Left renal cortex interstitium (tissue), 4 donors: ENCODE results near the gene AVPR2. TPM values are rescaled to one million over a fixed set of nuclear protein-coding genes. Genes with fewer than 3 reads are reported as not detected.
A peak's percentile ranks its signal among the peaks of the same experiment; 100 is the strongest.

ENCODE experiments used
- DNase-seq, 4 donors: peaks; one replicate each; pipeline ENCODE4 v3.0.0-alpha.2; 2013; ENCODE audit warnings: low read depth in 4 of 4, low spot score in 2 of 4, missing footprints in 1 of 4
- polyA plus RNA-seq, 4 donors: library from polyadenylated mRNA; unstranded; fragments of 120-200 nt; gene quantifications; one replicate each; pipeline ENCODE4 v1.2.1, GENCODE V29; 2013; ENCODE audit not compliant: insufficient read length in 4 of 4

AVPR2 gene
- polyA plus RNA-seq, 4 donors: 1.1 to 4.7 (median 3.3) TPM

DNA sequence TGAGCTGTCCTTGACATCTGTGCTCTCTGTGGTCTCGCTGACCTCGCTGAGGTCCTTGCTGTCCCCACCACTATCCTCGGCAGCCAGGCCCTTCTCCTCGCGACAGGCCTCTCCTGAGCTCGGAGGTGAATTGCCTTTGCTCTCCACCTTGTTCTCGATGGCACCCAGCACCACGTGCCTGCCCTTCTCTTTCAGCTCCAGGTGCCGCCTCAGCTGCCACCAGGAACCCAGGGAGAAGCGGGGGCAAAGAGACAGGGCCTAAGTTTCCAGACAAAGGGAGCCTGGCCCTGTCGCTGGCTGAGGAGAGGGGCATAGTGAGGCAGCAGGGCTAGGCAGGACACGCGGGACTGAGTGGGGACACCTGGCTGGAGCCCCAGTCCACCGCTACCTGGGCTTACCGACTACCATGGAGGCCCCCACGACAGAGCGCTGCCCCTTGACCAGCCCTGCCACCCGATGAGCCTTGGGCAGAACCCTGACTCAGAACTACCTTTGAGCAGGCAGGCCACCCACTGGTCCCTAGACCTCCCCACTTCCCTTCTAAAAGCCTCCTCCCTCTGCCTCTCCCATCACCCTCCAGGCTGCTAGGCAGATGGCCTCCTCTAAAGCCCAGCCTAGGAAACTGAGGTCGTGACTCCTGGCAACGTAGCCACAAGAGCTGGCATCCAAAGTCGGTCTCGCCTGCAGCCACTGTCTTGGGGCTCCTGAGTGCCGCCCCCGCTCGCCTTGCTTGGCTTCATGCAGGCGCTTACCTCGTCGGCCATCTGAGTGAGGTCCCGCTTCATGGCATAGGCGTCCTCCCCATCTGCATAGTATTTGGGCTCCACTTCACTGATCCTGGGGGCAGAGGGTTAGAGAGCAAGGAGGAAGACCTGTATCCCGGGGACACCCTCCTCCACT lies 25.8 kb downstream of the AVPR2 start:
- no peak for DNase-seq

DNA sequence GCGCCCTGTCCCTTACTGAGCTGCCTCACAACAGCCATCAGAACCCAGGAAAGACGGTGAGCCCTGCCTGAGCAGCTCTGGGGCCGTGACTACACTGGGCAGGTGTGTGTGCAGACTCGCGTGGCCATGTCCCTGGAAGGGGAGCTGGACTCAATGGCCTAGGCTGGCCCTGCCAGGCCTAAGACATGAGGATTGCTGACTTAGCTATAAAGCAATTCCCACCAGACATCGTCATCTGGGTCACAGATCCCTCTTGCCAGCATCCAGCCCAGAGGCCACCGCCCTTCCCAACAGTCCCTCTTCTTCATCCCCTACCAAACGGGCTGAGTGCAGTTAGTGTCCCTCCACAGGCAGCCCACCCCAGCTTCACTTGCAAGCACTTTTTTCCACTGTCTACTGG lies 26.7 kb downstream of the AVPR2 start:
- no peak for DNase-seq

DNA sequence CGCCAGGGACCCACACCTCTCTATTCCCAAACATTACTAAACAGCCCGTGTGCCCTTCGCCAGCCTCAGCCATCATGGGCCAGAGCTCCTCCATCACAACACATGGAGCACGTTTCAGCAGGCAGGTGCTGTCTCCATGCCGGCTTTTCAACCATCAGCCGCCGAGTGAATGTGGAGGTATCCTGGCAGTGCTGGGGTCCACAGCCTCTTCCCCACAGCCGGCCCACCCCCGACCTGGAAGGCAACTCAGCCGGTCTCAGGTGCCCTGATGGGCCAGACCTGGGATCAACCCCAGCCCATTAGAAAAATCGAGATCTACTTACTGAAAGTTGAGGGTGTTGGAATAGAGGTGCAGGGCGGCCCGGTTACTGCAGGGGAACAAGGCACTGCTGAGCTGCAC lies 27.3 kb downstream of the AVPR2 start:
- no peak for DNase-seq

DNA sequence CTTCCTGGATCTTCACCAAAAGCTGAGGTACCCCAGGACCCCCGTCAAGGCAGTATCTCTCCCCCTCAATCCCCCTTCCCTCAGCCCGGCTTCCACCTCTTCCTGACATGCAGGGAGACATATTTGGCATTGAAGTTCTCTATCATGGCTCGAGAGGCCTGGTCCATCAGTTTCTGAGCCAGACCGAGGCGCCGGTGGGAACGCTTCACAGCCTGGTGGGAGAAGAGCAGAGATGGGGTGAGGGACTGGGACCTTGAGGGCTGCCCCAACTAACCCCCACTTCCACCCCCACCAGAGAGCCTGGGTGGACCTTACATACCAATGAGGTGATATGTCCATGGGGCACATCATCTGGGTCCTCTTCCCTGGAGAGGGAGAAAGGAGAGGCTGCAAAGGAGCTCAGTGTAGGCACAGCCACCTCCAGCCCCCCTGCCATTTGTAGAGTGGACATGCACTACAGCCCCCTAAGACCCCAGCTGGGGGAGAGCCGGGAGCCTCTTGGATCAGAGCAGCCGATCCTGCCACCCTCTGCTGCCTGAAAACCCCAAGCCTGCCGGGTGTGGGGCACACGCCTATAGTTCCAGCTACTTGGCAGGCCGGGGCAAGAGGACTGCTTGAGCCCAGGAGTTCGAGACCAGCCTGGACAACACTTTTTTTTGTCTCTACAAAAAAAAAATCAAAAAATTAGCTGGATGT lies 27.9 kb downstream of the AVPR2 start:
- DNase-seq: no peak

DNA sequence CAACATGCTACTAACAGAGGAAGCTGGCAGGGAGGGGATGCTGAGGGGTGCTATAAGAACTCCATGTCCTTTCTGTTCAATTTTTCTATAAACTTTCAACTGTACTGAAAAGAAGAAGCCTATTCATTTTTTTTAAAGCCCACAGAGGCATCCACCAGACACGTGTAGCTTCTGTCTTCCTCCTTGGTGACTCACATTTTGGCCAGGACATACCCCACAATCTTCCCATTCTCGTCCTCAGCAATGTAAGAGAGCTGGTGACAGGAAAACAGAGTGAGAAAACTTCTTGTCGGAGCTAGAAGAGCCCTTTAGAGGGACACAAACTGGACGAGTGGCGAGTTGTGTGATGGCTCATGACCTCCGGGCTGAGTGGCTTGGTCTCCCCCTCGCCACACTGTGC lies 29.3 kb downstream of the AVPR2 start:
- no peak for DNase-seq

DNA sequence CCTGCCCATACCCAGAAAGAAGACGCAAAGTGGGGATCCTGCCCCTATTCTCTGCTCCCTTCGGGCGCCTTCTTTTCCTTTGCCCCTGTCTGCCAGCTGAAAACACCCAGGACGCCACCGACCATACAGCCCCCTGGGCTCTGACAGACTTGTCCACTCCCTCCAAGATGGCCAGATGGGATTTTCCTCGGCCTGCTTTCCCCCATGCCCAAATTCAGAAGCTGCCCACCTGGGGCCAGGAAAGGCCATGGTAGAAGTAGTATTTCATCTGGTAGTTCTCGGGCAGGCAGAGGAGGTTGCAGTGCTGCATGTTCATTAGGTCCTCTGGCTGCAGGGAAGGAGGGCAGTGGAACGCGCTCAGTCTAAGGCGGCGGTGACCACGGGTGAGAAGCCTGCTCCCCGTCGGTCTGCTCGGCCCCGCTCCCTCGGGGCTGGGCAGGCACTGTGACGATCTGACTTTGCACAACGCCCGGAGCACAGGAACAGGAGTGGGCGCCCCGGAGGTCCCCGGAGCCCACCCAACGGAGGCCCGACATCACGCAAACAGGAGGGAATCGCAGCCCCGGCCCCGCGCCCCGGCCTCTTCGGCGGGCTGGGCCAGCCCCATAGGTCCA lies 29.8 kb downstream of the AVPR2 start:
- no peak for DNase-seq

DNA sequence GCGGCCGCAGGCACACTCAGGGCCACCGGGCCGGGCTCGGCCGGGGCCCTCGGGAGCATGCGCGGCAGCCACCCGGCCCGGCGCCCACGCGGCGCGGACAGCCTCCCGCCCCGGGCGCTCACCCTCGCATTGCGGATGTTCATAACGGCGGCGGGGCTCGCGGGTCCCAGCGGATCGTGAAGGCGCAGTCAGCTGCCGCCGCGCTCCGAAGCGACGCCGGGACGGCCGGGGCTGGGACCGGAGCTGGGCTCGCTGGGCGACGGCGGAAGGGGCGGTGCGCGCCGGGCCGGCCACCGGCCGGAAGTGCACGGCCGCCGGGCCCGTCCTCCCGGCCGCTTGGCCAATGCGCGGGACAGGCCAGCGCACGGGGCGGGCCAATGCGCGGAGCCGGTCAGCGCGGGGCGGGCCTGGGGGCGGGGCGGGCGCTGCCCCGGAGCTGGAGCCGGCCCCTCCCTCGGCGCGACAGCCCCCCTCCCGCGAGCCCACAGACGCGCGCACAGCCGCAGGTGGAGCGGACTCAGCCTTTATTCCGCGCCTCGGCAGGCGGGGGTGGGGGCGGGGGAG lies 30.4 kb downstream of the AVPR2 start, which contains the start of gene NAA10:
Gene NAA10, minus strand, starts transcription at position 276 of the 564 bp plus-strand sequence. Its CDS starts 133 bp downstream, at position 143.
- DNase-seq: peak in 1 of 4 donors; percentile 55

DNA sequence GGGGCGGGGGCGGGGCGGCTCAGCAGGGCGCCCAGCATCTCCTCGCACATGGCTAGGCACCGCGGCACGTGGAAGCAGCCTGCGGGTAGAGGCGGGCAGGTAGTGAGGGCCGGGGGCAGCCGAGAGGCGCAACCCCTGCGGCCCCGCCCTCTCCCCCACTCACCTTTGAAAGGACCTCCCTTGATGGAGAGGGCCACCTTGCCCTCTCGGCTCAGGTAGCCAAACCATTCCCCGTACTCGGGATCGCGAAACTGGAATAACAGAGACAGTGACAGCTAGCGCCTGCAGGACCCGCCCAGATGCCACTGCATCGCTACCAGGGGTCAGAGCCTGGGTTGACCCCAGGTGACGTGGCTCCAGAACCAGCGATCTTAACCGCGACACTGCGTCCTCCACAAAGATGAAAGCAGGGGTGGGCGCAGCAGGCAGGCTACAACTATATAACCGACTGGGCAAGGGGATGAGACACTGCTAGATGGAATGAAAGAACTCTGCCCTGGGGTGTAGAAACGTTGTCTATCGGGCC lies 30.9 kb downstream of the AVPR2 start:
- no peak for DNase-seq

DNA sequence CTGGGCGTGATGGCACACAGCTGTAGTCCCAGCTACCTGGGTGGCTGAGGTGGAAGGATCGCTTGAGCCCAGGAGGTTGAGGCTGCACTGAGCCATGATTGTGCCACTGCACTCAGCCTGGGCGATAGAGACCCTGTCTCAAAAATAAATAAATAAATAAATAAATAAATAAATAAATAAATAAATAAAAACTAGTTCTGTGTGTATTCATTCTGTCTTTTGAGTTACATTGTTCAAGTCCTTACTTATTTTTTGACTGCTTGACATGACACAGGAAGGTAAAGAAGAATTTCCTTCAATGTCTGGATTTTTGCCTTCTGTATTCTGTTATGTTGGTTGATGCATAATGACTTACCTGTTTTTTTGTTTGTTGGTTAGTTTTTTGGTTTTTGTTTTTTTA lies 32.6 kb downstream of the AVPR2 start:
- DNase-seq: no peak

DNA sequence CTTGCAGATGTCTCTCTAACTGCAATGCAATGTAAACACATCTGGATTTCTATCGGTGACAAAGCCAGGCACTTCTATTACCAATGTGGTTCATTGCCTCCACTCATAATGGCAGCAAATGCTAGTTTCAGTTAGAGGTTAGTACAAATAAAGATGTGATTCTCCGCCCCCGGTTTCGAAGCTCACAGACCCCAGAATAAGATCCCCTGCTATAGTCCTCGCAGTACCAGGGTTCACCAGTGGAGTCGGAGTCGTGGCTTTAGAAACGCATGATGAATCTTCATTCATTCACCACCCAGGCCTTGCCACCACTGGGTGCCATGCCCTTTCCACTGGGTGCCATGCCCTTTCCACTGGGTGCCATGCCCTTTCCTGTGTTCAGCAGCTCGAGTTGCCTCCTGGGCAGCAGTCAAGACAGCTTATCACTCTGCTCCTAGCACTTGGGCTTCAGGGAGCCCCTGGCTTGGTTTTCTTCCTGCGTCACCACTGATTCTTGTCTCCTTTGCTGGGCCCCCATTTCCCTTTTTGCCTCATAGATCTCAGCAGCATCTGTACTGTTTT lies 33.8 kb downstream of the AVPR2 start:
- DNase-seq: no peak

DNA sequence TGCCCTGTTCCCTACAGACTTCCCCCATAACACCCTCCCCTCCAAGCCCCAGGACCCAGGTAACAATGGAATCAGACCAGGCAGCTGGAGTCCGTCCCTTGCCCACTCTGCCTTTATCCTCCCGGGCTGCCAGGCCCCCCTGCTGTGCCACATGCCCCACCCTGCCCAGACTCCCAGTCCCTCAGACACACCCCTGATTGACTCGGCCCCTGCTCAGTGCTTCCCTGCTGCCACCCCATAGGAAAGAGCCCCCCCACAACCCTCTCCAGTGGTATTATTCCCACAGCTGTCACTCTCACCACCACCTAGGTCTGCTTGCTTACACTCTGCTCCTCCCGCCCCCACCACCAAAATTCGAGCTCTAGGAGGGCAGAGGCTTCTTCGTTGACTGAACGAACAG lies 35.1 kb downstream of the AVPR2 start:
- no peak for DNase-seq

DNA sequence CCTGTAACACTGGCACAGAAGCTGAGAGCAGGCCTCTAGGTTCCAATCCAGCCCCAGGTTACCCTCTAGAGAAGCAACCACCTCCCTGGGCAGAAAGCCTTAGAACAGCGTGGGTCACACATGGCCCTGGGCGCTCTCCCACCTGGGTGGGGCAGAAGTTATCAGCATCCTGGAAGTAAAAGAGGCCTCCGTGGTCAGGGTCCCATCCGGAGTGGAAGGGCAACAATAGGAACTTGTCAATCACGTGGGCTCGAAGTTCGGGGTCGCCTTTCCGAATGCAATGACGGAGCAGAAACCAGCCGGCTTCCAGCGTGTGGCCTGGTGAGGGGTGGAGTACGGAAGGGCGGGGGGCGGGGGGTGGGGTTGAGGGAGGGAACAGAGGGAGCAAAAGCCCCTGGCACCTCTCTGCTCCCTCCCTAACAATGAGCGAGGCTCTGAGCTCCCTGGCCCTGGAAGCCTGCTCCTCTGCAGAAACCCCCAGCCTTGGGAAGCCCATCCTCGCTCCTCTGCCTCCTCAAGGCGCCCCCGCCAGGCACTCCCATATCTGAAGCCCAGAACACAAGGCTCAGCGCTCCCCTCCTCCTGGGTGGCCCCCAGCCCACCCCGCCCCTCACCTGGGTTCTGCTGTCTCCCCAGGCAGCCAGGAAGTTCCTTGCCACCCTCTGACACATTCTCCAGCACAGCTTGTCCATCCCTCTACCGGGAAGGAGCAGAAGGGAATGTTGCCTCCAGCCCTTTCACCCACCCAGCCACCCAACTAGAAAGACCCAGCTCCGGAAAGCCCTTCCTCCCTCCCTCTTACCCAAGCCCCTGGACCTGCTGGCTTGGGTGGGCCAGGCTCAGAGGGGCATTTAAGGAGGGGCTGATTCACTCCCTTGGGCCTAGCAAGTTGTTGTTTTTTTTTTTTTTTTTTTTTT lies 37.1 kb downstream of the AVPR2 start:
- no peak for DNase-seq

DNA sequence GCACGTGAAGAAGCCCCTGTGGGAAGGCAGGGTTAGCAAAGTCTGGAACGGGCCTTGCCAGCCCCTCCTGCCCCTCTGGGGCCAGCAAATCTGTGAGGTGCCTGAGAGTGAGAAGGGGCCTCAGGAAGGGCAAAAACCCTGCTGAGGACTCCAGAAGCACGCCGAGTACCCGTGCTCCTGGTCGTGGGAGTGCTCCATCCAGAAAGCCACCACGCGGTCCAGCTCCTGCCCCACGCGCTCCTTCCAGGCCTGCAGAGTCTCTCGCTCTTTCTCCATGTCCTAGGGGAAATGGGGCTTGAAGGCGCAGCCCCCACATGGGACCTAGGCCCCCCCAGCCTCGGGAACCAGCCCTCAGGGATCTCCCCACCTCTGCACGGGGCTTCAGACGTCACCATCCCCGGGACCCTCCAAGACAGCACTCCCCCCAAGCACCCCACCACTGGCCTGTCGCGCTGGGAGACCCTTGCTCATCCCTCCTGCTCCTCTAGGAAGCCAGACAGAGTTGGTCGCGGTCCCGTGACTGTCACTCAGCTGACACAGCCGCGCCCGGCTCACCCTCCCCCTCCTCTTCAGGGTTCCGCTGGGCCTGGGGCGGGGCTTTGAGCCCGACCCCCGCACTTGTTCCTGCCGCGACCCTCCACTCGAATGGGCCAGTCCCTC lies 39.8 kb downstream of the AVPR2 start, which contains the start of gene RENBP:
Gene RENBP, minus strand, starts transcription at position 504 of the 660 bp plus-strand sequence. Its CDS starts 33 bp downstream, at position 471.
- no peak for DNase-seq

DNA sequence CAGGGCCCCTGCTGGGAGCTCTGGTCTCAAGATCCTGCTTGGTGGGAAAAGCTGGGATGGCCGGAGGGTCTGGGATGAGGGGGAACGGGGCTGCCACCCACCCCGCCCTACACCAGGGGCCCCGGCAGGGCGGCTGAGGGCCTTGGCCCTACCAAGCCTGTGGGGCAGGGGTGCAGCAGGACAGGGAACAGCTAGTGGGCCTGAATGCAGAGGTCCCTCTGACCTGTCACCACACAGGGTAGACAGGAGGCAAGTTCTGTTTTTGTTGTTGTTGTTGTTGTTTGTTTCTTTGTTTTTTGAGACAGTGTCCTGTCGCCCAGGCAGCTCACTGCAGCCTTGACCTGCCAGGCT lies 40.3 kb downstream of the AVPR2 start:
- no peak for DNase-seq

DNA sequence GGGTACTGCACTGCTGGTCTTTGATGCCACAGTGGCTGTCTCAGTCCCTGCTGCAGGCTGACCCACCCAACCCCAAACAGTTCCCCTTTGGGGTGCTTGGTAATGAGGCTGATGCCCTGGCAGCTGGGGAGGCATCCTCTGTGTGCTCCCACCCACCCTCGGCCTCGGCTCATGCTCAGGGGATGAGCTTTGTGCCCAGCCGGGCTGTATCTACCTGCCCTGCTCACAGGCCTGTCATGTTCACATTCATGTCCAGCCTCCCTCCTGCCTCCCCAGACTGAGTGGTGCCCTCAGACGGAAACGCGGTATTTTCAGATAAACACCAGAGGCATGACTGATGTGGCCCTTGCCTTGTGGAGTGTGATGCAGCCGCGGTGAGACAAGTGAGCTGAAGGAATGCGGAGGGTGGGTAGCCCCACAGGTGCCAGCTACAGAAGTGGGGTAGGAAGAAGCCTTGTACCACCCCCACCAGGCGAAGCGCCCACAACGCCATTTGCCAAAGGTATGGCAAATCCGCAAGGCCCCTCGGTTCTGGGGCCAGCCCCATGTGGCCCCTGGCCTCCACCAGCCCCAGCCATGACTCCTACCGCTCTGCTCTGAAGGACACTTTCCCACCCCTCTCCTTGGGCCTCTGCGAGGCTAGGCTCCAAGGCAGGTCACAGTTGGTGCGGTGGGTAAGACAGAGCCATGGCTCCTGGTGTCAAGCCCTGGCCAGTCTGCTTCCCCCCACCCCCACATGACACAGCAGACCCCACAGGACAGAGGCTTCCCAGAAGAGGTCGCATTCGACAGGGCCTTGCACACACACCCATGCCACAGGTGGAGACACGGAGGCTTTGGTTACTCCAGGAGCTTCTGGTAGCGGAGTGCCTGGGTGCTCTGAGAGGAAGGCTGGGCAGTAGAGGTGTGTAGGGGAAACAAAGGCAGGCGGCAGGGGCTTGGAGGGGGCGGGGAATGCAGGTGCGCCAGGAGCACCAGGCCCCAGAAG lies 41.8 kb downstream of the AVPR2 start:
- no peak for DNase-seq

DNA sequence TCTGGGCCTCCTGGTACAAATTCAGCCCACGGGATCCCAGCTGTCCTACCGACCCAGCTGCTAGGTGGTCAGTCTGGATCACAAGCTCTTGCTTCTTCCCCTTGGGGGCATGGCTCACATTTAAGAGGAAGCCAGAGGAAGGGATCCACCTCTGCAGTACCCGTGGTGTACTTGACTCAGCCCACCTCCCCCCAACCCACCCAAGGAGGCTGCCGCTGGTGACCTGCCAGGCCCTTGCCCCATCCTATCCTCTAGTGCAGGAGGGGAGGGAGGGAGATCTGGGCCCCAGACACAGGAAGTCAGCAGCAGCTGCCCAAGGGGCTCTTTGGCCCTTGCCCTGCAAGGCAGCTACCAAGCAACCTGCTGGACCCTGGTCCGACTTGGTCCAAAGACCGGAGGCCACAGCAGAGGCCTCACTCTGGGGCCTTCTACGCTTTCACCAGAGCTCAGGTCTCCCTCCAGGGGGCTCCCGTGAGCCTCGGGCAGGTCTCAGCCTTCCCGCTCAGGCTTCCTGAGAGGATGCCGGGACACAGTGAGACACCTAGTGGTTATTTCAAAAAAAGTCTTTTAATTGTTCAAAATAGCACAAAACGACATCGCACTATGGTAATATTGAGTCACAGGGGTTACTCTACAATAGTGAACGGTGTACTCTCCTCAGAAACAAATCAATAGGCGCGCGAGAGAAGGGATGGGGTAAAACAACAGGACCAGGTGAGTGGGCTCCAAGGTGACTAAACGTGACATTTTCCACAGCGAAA lies 42.7 kb downstream of the AVPR2 start:
- DNase-seq: no peak

DNA sequence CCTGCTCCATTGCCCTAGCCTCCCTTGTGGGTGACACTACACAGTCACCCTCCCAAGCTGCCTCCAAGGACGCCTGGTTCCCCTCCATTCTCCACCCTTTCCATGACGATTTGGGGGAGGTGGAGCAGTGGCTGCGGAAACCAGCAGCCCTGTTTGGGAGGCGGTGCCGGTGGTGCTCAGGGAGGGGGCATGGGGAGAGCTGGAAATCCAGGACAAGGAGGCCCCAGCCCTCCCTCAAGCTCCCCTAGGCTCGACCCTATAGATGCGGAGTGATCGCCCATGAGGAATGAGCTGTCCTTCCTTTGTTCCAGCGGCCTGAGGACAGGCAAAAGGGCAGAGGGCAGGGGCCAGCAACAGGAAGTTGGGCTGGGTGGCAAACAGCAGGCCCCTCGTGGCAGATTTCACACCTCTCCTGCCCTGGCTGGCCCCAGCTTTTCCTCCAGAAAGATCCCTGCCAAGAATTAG lies 43.6 kb downstream of the AVPR2 start:
- DNase-seq: no peak
